Dedifferentiated amniotic fluid mesenchymal stem cell (primary cell): Measurements from ENCODE around the gene SEMA4A.
"Not testable (repeated sequence)": the region's sequence is repeated elsewhere in the genome, so short reads cannot be mapped to it uniquely, and the experiment has no call there.

Source experiments
- DNase-seq: peaks from one replicate; pipeline ENCODE4 v3.0.0-alpha.2; 2016; ENCODE audit errors: extremely low spot score

The SEMA4A gene

DNA sequence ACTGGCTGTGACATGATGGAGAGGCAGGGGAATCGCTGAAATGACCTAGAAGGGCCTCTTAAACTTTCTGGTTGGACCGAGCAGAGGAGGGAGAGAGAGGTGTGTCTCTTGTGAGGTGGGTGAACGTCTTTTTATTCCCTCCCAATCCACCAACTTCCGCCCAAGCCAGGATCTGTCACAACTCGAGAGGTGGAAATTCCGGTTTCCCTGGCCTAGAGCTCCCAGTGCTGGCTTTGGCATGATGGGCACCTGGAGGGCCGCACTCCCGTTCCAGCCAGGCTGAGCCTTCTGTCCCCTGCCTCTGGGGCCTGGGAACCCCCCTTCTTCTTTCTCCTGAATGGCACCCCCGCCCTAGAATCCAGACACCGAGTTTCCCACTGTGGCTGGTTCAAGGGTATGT lies at the start of gene SEMA4A:
Gene SEMA4A, plus strand, starts transcription at position 224 of the 400 bp plus-strand sequence. CDS start 994 bp downstream, outside the sequence.
- DNase-seq = no peak

DNA sequence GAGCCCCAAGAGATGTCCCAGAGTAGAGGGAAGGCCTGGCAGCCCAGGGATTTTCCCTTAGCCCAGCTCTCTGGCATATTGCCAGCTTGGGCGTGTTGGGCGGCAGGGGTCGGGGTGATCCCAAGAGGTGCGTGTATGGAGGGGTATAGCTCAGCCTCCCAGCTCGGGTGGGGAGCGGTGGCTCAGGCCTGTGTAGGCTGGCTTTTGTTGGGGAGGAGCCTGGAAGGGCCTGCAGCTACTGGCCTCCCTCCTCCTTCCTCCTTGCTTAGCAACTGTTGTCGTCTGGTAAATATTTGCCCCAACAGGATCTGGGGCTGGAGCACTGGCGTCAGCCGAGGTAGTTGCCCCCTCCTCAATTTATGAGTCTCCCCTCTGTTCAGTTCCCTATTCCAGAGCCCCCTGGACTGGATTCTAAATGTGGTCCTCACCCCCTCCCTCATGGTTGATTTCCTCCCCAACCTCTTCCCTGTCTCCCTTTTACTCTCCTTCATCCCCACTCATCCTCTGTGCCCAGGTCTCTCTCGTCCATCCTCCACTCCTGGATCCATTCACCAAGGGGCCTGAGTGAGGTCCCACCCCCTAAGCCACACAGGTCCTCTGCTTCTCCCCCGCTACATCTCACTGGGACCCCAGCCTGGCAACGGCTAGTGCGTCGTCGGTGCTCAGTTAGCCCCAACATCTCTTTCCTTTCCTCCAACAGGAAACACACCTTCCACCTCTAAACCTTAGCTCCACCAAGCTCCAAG lies 49.1 kb upstream of the SEMA4A start:
- DNase-seq = peak; percentile 94

DNA sequence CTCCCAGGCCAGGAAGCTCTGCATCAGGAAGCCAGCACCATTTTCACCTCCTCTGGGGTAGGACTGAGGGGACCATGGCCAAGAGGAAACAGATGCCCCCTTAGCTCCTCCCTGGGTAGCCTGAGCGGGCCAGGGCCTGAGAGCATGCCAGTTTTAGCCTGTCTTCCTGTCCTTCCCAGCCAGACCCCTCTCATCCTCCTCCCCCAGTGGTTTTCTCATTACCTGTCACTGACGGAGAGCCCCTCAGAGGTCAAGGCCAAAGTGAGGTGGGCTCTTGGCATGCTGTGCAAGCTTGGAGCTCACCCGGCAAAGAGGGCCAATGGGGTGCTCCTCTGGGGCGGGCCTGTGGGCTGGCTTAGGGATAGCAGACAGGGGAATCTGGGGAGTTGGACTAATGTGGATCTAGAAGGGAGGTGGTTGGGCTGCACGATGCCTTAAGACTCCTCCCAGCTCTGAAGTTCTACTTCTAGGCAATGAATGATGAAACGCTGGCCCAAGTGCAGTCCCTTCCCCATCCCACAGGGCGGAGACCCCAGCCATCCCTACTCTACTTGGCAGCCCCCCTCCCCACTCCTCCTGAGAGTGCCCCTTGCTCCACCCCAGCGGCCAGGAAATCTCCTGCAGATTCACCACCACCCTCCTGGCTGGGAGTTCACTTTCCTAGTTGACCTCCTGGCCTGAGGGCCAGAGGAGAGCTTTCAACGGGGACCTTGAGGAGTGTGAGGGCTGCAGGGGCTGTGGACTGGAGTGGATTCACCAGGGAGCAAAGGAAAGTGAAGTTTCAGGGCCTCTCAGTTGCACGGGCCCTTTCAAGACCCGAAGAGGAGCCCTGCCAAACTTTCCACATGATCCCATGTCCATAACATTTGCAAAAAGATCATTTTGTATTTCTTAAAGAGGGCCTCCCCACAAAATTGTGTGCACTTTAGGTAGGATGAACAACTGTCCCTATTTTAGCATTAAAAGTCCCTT lies 48.2 kb upstream of the SEMA4A start:
- peak; percentile 63 for DNase-seq

DNA sequence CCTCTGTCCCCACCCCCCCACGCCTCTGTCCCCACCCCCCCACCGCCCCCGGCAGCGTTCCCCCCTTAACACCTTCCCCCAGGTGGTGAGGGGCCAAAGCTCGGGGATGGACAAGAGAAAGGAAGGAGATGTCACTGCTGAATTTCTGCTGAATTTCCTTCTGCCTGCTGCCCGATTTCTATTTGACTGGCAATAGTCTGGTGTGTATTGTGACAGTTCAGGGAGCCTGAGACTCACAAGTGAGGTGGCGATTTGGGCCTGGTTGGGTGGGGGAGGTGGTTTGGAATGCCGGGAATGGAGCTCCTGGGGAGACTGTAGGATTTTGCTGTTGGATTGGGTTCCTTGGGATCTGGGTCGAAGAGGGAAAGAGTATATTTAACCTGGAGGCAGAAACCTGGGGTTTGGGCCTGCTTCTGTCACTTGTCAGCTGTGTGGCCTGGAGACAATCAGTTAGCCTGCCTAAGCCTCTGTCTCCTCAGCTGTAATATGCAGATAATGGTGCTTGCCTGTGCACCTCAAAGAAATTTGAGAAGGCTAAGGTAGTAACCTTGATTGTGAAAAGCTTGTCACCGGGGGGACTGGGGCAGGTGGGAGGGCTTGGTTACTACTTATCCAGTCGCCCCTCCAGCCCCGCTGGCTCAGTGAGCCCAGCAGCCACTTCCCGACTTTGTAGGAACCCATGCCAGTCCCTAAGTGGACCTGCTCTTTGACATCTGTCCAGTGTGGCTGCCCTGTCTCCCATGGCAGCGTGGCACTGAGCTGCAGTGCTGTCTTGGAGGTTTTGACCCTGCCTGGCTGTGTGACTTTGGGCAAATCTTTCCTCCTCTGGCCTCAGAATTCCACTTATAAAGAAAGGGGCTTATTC lies 46.5 kb upstream of the SEMA4A start:
- DNase-seq = peak; percentile 54

DNA sequence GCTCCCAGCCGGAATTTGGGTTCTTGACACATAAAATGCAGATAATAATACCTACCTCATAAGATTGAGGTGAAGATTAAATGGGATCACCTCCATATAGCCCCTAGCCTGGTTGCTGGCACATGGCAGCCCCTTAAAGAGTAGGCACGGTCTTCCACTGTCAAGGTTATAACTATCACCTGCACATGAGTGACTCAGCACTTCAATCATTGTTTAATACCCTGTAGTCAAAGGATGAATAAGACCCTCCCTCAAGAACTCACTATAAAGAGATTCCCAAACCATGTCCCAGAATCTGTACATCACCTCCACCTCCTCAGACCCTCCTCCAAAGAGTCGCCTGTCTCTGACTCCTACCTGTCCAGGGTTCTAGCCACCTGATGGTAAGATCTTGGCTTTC lies 45.3 kb upstream of the SEMA4A start:
- no peak for DNase-seq

DNA sequence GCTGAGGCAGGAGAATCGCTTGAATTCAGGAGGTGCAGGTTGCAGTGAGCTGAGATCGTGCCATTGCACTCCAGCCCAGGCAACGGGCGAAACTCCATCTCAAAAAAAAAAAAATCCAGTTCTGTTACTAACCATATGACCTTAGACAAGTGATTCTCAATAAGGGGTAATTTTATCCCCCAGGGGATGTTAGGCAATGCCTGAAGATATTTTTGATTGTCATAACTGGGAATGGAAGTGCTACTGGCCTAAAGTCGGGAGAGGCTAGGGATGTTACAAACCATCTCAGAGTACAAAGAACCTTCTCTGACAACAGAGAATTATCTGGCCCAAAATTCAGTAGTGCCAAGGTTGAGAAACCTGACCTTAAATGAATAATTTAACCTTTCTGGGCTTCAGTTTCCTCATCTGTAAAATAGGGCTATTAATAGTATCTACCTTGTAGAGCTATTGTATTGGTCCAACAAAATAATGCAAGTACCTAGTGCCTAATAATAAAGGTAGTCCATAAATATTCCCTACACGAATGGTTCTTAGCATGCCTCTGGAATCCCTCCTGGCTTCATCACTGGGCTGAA lies 44.6 kb upstream of the SEMA4A start:
- DNase-seq = no peak

DNA sequence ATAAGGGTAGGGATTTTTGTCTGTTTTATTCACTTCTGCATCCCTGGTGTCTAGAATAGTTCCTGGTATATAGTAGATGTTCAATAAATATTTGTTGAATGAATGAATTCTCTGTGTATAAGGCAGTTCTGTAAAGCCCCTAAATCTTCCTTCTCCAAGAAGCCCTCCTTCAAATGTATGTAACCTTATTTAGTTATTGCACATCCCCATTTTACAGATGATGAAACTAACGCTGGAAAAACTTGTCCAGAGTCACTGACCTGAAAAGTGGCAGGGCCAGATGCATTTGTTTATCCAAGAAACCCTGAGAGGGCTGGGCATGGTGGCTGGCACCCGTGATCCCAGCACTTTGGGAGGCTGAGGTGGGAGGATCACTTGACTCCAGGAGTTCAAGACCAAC lies 43.1 kb upstream of the SEMA4A start:
- DNase-seq = no peak

DNA sequence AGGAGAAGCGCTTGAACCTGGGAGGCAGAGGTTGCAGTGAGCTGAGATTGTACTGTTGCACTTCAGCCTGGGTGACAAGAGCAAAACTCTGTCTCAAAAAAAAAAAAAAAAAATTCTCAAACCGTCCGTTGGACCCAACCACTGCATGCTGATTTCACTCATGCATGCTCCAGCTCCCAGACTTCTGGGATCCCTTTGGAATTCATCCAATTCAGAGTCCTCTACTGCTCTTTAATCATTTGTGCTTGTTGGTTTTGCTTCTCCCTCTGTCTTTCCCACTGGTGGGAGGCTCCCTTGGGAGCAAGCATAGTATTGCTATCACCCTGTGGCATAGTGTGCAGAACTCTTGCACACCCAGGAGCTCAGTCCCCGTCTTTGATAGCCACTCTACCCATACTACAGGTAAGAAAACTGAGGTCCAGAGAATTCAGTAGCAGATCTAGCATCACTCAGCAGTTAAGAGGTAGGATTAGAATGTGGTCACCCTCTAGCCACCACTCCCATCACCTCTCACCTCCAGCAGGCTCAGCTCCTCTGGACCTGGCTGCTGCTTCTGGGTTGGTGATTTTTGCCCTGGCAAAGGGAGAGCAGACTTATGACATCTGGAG lies 41.9 kb upstream of the SEMA4A start:
- no peak for DNase-seq

DNA sequence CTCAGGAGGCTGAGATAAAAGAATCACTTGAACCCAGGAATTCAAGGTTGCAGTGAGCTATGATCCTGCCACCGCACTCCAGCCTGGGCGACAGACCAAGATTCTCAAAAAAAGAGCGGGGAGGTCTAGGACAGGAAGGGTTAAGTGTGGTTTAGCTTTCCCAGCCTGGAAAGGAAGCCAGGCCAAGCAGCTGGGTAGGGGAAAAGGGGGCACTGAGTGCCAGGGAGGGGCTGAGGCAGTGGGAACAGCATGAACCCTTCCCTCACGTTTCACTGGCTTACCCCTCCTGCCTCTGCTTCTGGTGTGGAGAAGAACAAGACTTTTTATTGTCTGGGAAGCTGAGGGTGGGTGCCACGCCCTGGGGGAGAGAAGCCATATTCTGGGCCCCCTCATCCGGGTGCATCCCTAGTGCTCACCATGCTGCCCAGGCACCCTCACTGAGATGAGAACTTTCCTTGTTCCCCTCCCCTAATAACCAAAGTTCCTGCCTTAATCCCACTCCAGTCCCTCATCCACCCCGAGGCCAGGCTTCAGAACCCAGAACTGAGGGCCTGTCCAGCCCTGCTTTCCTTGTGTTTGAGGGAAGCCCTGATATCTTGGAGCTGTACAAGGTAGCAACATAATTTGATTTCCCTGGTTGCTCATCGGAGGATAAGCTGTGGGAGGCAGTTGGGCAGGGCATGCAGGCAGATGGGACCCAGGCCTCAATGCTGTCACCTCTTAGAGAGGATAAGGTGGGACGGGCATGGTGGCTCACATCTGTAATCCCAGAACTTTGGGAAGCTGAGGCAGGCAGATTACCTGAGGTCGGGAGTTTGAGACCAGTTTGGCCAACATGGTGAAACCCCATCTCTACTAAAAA lies 40.9 kb upstream of the SEMA4A start:
- no peak for DNase-seq

DNA sequence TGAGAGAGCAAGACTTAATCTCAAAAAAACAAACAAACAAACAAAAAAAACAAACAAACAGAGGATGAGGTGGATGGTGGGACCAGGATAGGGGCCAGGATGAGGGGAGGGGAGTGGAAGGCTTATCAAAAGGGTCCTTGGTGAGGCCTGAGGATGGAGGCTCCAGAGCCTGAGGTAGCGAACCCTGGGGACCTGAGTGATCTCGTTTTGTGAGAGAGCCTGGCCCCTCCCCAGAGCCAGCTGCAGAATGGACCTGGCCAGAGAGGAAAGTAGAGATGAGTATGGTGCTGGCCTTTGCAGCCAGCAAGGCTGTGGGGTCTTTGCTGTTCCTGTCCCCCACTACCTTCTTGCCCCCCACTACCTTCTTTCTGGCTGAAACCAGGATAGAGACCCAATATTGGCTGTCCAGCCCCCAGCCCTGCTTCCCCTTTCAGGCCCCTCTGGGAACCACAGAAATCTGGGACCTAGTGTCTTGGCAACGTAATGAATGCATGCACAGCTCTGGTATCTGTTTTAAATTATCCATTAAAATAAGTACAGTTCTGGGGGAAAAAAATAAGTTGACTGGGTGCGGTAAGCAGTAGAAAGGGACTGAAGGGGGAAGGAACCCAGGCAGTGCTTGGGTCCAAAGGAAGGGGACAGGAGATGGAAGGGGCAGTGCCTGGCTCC lies 40.0 kb upstream of the SEMA4A start:
- peak; percentile 65 for DNase-seq

DNA sequence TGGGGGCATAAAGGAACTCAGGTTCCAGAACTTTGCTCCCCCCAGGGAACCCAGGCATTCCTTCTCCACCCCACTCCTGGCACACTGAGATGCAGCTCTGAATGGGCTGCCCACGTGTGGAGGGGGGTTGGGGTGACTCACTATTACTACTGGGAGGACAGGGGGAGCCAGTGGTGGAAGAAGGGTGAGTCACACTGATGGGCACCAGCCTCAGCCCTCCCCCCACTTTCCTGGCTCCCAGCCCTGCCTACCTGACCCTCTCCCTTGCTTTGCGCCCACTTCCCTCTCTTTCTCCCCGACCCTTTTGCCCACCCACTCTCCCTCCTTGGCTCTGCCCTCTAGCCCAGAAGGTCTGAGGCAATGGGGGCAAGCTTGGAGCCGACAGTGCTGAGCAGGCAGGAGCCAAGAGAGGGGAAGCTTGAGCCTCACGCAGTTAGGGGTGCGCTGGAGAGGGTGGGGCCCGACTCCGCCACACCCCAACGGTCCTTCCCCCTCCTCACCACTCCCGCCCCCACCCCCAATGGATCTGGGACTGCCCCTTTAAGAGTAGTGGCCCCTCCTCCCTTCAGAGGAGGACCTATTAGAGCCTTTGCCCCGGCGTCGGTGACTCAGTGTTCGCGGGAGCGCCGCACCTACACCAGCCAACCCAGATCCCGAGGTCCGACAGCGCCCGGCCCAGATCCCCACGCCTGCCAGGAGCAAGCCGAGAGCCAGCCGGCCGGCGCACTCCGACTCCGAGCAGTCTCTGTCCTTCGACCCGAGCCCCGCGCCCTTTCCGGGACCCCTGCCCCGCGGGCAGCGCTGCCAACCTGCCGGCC lies 39.1 kb upstream of the SEMA4A start, which contains the start of gene LMNA:
Gene LMNA, plus strand, starts transcription at position 611 of the 818 bp plus-strand sequence. CDS start 208 bp downstream, outside the sequence.
- DNase-seq = peak; percentile 96

DNA sequence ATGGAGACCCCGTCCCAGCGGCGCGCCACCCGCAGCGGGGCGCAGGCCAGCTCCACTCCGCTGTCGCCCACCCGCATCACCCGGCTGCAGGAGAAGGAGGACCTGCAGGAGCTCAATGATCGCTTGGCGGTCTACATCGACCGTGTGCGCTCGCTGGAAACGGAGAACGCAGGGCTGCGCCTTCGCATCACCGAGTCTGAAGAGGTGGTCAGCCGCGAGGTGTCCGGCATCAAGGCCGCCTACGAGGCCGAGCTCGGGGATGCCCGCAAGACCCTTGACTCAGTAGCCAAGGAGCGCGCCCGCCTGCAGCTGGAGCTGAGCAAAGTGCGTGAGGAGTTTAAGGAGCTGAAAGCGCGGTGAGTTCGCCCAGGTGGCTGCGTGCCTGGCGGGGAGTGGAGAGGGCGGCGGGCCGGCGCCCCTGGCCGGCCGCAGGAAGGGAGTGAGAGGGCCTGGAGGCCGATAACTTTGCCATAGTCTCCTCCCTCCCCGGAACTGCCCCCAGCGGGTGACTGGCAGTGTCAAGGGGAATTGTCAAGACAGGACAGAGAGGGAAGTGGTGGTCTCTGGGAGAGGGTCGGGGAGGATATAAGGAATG lies 38.4 kb upstream of the SEMA4A start:
- no peak for DNase-seq

DNA sequence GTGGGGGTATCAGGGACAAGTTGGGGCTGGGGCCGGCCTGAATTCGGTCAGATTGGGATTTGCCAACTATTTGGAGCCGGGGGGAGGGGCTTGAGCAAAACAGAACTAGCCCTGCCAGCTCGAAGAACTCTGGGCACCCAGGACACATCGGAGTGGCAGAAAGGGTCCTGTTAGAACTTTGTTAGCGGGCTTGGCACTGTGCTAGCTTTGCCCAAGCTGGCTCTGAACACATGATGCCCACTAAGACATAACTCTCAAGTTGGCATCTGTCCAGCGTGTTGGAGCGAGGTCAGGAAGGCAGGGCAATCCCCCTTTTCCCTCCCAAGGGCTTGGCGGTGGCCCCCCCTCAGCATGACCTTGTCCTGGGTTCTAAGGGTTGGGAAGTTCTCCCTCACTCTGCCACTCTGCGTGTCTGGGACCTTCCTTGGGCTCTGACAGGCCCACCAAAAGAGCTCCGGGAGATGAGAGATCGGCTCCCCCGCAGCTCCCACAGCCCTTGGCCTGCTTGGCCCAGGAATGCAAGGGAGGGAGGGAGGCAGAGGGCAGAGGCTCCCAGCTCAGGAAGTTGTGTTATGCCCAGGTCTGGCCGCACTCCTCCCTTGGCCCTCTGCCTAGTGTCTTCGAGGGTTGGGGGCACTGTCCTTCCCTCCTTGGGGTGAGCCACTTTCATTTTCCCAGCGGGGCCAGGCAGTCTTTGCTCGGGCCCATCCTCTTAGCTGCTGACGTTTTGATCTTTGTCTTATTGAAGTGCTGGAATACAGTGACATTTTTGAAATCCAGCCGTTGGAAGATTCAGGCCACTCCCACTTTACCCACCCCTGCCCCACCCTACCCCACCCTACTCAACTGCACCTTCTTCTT lies 37.6 kb upstream of the SEMA4A start:
- peak; percentile 27 for DNase-seq

DNA sequence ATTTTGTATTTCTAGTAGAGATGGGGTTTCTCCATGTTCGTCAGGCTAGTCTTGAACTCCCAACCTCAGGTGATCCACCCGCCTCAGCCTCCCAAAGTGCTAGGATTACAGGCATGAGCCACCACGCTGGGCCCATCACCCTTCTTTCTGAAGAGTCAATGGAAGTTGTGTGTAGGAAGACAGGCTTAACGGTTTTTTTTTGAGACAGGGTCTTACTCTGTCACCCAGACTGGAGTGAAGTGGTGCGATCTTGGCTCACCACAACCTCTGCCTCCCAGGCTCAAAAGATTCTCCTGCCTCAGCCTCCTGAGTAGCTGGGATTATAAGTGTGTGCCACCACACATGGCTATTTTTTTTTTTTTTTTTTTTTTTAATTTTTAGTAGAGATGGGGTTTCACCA lies 36.7 kb upstream of the SEMA4A start:
- DNase-seq = not testable (repeated sequence)

DNA sequence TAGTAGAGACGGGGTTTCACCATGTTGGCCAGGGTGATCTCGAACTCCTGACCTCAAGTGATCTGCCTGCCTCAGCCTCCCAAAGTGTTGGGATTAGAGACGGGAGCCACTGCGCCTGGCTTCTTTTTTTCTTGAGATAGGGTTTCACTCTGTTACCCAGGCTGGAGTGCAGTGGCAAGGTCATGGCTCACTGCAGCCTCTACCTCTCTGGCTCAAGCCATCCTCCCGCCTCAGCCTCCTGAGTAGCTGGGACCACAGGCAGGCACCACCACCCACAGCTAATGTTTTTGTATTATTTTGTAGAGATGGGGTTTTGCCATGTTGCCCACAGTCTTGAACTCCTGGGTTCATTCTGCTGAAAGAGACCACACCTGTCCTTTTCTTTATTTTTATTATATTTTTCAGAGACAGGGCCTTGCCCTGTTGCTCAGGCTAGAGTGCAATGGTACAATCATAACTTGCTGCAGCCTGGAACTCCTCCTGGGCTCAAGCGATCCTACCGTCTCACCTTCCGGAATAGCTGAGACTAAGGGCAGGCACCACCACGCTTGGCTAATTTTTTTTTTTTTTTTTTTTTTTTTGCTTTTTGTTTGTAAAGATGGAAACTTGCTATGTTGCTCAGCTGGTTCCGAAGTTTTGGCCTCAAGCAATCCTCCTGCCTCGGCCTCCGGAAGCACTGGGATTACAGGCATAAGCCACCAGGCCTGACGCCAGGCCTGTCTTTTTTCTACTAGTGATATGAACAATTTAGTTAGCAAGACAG lies 35.8 kb upstream of the SEMA4A start:
- no peak for DNase-seq

DNA sequence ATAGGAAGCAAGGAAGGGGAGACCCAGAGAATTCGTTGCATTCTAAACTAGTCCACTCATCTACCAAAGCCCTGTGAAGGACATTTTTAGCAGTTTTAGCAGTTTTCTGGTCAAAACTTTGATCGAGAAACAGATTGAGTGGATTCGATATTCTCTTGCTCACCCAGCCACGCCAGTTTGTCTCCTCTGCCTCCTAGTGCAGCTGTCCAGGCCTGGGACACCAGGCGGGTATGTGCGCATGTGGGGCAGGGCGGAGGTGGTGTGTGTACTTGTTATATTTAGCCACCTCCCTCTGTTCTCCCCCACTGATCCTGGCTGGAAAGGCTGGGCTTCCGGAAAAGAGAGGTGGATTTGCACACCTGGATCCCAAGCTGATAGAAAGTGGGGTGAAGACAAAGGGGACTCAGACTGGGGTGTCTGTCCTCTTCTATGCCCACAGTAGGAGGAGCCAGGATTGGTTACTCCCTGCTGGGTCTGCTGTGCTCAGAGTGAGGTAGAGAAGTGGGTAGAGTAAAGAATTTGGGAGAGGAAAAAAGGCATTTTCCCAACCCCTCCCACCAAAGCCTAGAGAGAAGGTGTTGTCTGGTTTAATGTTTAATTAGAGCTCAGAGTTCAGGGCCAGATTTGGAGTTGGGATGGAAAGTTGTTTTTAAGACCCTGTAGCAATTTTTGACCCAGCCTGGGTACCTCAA lies 35.1 kb upstream of the SEMA4A start:
- DNase-seq = no peak
